Measurements from ENCODE around the gene MAP3K4. TPM values are rescaled to one million over a fixed set of nuclear protein-coding genes. Genes with fewer than 3 reads are reported as not detected.

MAP3K4 gene
- total RNA-seq, 1 donor from 2014 or later: 66.5 TPM

- Mint-ChIP-seq H3K36me3 (ENCODE audit: low read depth) (peaks cover 16% of the 10 kb centered on the region), H3K4me3 (no peak overlapping the region), H3K27ac (no peak overlapping the region), H3K4me1 (peaks cover 25% of the 10 kb centered on the region), H3K9me3 (no peaks in the 10 kb centered on the region), H3K27me3 (no peaks in the 10 kb centered on the region)
- CTCF ChIA-PET: no interaction called here
- no peak for ATAC-seq (ENCODE audit: low read depth)
- TF ChIP-seq, protein P1, sequence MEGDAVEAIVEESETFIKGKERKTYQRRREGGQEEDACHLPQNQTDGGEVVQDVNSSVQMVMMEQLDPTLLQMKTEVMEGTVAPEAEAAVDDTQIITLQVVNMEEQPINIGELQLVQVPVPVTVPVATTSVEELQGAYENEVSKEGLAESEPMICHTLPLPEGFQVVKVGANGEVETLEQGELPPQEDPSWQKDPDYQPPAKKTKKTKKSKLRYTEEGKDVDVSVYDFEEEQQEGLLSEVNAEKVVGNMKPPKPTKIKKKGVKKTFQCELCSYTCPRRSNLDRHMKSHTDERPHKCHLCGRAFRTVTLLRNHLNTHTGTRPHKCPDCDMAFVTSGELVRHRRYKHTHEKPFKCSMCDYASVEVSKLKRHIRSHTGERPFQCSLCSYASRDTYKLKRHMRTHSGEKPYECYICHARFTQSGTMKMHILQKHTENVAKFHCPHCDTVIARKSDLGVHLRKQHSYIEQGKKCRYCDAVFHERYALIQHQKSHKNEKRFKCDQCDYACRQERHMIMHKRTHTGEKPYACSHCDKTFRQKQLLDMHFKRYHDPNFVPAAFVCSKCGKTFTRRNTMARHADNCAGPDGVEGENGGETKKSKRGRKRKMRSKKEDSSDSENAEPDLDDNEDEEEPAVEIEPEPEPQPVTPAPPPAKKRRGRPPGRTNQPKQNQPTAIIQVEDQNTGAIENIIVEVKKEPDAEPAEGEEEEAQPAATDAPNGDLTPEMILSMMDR (IDR thresholded peaks at IDR 0.05): no peak
- DNase-seq: no peak
- intact Hi-C loops (cut with micrococcal nuclease): no loop called here
- POLR2A ChIA-PET: no interaction called here
These were observed 20.2 kb downstream of the MAP3K4 start for GRCh38 chr6:161011492-161012480.

DNA sequence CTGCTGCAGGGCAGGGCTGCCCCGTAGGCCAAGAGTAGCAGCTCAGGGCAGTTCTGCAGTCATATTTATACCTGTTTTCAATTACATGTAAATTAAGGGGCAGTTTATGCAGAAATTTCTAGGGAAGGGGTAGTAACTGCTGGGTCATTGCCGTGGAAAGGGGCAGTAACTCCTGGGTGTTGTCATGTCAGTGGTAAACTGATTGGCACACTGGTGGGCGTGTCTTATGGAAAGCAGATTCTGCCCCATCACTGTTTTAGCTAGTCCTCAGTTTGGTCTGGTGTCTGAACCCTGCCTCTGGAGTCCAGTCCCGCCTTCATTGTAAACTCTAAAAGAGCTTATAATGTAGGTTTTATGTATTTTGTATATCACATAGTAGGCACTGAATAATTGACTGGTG, 22.1 kb downstream of the MAP3K4 start:
- Mint-ChIP-seq H3K27me3 (no peaks in the 10 kb centered on the region), H3K9me3 (no peaks in the 10 kb centered on the region), H3K36me3 (ENCODE audit: low read depth) (peaks cover 13% of the 10 kb centered on the region), H3K4me1 (peaks cover 27% of the 10 kb centered on the region), H3K4me3 (no peak overlapping the region), H3K27ac (no peak overlapping the region)
- TF ChIP-seq, protein P1 (IDR thresholded peaks at IDR 0.05): no peak
- intact Hi-C loops (cut with micrococcal nuclease): no loop called here
- ATAC-seq (ENCODE audit: low read depth): no peak
- DNase-seq: no peak
- ChIA-PET POLR2A (no interaction called here), CTCF (no interaction called here)

GRCh38 chr6:161017766-161018564, 26.4 kb downstream of the MAP3K4 start:
- Mint-ChIP-seq H3K4me1 (peaks cover 22% of the 10 kb centered on the region), H3K9me3 (no peaks in the 10 kb centered on the region), H3K27ac (no peak overlapping the region), H3K27me3 (no peaks in the 10 kb centered on the region), H3K4me3 (no peak overlapping the region), H3K36me3 (ENCODE audit: low read depth) (peaks cover 23% of the 10 kb centered on the region)
- ChIA-PET CTCF (interaction anchor here (0.6 kb wide), 1 partner anchor 707 kb away, joined by 3 read pairs; no protein-coding TSS in a partner anchor), POLR2A (no interaction called here)
- DNase-seq (no peak), ATAC-seq (ENCODE audit: low read depth) (no peak)
- TF ChIP-seq, protein P1 (IDR thresholded peaks at IDR 0.05): no peak
- intact Hi-C loops (cut with micrococcal nuclease): no loop called here

DNA sequence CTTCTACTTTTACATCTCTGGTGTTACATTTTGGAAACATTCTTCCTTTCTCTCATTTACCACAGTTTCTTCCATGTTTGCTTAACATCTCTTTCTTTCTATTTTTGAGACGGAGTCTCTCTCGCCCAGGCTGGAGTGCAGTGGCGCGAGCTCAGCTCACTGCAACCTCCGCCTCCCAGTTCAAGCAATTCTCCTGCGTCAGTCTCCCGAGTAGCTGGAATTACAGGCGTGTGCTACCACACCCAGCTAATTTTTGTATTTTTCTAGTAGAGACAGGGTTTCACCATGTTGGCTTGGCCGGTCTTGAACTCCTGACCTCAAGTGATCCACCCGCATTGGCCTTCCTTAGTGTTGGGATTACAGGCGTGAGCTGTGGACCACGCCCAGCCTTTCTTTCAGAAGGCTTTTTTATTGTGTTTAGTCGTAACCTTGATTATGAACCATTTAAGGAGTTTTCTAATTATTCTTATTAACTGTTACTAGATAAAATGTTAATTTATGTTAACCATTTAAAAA, 27.8 kb downstream of the MAP3K4 start:
- TF ChIP-seq, protein P1 (IDR thresholded peaks at IDR 0.05): no peak
- intact Hi-C loops (cut with micrococcal nuclease): no loop called here
- ChIA-PET POLR2A (no interaction called here), CTCF (no interaction called here)
- no peak for ATAC-seq (ENCODE audit: low read depth)
- H3K9me3 Mint-ChIP-seq: no peaks in the 10 kb centered on the region
- H3K36me3 Mint-ChIP-seq (ENCODE audit: low read depth): peaks cover 22% of the 10 kb centered on the region
- H3K4me1 Mint-ChIP-seq: peaks cover 13% of the 10 kb centered on the region
- no peak overlapping the region for H3K4me3 Mint-ChIP-seq
- H3K27me3 Mint-ChIP-seq: no peaks in the 10 kb centered on the region
- no peak overlapping the region for H3K27ac Mint-ChIP-seq
- DNase-seq: no peak

DNA sequence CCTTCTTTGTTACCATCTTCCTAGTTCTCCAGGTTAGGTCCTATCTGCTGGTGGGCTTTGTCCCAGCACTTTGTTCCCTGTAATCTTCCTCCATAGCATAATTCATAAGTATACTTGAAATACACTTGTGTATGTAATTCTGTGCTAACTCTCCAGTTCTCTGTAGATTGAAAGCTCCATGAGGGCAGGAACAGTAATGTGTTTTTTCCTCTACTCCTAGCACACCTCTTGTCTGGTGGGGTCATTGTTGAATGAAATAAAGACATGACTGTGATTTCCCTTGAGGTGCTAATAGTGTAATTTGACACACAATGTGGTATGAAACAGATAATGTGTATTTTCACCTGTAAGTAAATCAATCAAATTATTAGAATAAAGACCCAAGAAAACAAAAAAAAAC, 30.0 kb downstream of the MAP3K4 start:
- TF ChIP-seq, protein P1 (IDR thresholded peaks at IDR 0.05): no peak
- intact Hi-C loops (cut with micrococcal nuclease): no loop called here
- Mint-ChIP-seq H3K4me3 (no peak overlapping the region), H3K4me1 (peaks cover 7% of the 10 kb centered on the region), H3K9me3 (no peaks in the 10 kb centered on the region), H3K27ac (no peak overlapping the region), H3K36me3 (ENCODE audit: low read depth) (peaks cover 18% of the 10 kb centered on the region), H3K27me3 (no peaks in the 10 kb centered on the region)
- no peak for DNase-seq
- POLR2A ChIA-PET: no interaction called here
- CTCF ChIA-PET: no interaction called here
- ATAC-seq (ENCODE audit: low read depth): no peak
